GM18498 (cell line): ENCODE measurements around the gene USH1G.
"Not testable (repeated sequence)": the region's sequence is repeated elsewhere in the genome, so short reads cannot be mapped to it uniquely, and the experiment has no call there.

Experiments used
- ATAC-seq: cut with Tn5 transposase; IDR thresholded peaks from one replicate; pipeline ENCODE4 v1.9.1; 2021; ENCODE audit warnings: mild to moderate bottlenecking, moderate library complexity; ENCODE audit not compliant: unreplicated experiment

Gene USH1G

DNA sequence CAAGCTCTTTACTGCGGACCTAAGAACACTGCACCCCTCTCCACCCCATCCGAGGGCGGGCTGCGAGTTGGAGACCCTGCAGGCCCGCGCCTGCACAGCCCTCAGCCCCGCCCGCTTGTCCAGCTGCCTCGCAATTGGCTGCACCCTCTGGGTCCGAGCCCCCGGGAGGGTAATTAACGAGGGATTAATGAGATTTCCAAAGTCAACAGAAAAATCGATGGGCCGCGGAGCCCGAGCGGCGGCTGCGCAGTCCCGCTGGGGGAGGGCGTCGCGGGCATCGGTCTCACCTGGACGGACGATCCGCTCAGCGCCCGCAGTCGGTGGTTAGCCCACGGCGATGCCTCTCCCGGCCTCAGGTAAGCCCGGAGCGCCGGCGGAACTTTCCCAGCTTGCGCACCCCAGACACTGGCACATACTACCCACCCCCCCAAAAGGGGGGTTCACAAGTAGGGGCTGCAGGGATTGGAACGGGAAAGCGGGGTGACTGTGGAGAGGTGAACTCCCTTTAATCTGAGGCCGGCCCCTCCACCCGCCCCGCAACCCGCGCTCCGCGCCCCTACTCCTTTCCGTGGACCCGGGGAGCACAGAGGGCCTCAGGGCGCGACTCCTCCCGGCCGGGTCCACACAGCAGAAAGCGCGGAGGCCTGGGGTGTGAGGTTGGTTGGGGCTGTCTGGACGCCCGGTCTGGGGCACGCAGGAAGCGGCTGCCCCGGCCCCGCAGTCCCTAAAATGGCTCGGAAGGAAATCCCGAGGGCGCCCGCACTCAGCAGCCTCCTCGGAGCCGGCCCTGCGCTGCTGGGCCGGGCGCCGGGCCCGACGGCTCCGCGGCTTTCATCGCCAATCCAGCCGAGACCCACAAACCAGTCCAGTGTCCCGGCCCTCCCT is 12.8 kb upstream of the USH1G start, which contains the start of gene OTOP3:
Gene OTOP3 (plus strand): TSS at position 314 of the 885 bp plus-strand sequence. CDS start 24 bp downstream, at position 338.
- ATAC-seq, result no peak

DNA sequence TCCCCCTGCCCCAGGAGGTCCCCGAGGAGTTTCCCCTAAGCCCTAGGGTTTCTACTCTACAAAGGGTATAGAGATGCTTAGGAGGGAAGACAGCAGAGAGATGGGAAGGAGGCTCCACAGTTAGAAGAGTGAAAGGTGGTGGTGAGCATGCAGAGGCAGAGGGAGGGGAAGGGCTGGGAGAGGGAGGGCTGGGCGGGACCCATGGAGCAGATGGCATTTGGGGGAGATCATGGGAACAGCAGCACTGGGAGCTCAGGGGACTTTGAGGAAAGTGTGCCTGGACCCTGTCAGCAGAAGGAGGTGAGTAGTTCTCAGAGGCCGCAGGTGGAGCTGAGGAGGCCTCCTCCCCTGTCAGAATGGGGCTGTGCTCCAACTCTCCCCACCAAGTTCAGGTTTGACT is 12.0 kb upstream of the USH1G start:
- ATAC-seq, result no peak

DNA sequence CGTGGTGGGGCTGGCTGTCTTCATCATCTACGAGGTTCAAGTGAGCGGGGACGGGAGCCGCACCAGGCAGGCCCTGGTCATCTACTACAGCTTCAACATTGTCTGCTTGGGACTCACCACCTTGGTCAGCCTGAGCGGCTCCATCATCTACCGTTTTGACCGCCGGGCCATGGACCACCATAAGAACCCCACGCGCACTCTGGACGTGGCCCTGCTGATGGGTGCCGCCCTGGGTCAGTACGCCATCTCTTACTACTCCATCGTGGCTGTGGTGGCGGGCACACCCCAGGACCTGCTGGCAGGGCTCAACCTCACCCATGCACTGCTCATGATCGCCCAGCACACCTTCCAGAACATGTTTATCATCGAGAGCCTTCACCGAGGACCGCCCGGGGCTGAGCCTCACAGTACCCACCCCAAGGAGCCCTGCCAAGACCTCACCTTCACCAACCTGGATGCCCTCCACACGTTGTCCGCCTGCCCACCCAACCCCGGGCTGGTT is 7.5 kb upstream of the USH1G start:
- ATAC-seq, result no peak

DNA sequence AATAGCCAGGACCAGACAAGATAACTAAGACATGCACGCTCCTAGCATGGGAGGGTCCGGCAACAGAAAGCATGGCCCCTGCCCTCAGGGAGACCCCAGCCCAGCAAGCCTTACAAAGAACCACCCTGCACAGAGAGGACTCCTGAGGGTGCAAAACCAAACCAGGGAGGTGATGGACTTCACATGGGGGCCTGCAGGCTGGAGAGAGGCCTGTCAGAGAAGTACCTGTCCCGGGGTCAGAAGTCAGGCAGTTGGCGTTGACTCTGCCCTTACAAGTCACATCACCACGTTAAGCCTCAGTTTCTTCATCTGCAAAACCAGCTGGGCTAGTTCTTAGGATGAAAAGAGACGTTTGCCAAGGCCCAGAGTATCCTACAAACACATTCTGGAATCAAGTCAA is 5.7 kb upstream of the USH1G start:
- ATAC-seq, result no peak

DNA sequence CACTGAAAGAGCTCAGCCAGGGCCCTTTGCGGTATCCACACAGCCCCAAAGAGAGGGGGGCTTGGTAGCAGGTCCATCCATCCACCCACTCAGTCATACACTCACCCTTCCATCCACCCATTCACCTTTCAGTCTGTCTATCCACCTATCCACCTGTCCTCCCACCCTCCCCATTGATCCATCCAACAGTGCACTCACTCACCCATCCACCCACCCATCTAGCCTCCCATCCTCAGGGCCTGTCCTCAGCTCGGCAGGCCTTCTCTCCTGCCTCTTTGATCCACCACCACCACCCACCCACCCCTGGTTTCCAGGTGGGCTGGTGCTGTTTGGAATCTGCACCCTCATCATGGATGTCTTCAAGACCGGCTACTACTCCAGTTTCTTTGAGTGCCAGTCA is 2.2 kb upstream of the USH1G start:
- no peak for ATAC-seq

DNA sequence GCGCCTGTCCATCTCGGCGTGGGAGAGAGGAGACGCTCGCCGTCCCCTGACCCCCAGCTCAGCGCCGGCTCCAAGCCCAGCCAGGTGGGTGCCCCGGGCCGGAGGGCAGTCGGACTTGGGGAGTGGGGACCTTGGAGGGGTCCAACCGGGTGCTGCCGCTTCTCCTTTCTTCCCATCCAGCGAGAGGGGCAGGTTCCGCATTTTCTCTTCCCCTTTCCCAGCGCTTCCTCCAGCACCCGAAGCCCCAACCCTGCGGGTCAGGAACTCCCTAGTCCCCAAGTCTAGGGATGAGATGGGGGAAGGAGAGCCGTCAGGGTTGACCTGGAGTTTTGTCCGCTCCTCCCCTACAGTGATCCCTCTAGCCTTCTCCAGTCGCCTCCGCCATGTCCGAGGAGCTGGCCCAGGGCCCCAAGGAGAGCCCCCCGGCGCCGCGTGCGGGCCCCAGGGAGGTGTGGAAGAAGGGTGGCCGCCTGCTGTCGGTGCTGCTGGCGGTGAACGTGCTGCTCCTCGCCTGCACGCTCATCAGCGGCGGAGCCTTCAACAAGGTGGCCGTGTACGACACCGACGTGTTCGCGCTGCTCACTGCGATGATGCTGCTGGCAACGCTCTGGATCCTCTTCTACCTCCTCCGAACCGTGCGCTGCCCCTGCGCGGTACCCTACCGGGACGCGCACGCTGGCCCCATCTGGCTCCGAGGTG is 1.3 kb upstream of the USH1G start, which contains the start of gene OTOP2:
Gene OTOP2 (plus strand): TSS at position 24 of the 699 bp plus-strand sequence. CDS start 360 bp downstream, at position 384.
- no peak for ATAC-seq

DNA sequence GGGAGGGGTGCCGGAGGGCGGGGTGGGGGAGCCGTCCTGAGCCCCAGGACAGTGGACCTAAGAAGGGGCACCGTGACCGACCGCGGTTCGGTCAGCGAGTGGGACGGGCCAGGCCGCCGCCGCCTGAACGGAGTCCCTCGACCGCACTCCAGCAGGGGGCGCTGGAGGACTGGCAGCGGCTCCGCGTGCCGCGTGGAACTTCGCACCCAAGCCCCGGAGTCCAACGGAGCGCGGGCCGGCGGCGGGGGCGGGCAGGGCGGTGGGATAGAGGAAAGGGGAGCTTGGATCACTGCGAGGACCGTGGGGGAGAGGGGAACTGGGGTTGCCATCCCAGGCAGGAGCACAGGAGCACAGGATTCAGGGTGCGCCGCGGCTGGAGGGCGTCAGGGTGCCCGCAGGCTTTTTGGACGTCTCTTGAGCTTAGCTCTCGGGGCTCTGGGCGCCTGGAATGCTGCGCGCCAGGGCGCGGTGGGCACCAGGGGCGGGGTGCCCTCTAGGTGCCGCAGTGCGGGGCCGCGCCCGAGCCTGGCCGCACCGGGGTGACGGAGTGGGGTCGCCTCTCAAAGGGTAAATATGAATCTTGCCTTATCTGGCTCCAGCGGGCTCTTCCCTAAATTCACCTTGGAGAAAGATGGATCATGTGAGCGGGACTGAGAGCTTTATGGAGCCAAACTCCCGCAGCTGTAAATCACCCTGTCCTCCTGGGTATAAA is 639 bp upstream of the USH1G start:
- no peak for ATAC-seq

DNA sequence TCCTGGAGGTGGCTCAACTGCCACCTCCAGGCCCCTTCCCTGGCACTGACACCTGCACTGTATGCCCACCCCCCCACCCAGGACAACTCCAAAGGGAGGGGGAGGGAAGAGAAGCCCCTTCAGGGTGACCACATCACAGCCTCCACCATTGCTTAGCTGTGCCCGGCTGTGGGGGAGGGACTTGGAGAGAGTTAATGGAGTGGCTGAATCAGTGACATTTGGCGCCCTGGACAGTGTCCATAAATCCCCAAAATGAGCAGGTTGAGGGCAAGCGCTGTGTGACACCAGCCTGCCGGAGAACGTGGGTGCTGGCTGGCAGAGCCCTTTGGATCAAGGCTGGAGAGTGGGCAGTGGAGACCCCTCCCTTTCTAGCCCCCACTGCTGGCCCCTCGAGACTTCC is 883 bp downstream of the USH1G start:
- ATAC-seq, result no peak

DNA sequence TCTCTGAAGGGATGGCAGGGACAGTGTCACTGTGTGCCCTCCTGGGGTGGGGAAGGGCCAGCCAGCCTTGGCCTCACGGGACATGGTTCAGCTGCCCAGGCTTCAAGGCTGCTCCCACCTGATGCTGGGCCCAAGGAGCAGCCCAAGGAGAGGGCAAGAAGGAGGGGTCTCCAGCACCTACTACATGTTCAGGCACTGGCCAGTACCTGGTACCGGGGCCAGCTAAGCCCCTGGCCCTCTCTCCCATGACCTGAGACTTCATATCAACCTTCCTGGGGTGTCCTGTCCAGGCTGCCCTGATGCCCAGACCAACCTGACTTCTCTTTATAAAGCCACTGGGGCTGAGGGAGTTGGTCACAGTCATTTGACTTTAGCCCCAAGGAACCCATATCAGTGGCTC is 1.3 kb downstream of the USH1G start:
- no peak for ATAC-seq

DNA sequence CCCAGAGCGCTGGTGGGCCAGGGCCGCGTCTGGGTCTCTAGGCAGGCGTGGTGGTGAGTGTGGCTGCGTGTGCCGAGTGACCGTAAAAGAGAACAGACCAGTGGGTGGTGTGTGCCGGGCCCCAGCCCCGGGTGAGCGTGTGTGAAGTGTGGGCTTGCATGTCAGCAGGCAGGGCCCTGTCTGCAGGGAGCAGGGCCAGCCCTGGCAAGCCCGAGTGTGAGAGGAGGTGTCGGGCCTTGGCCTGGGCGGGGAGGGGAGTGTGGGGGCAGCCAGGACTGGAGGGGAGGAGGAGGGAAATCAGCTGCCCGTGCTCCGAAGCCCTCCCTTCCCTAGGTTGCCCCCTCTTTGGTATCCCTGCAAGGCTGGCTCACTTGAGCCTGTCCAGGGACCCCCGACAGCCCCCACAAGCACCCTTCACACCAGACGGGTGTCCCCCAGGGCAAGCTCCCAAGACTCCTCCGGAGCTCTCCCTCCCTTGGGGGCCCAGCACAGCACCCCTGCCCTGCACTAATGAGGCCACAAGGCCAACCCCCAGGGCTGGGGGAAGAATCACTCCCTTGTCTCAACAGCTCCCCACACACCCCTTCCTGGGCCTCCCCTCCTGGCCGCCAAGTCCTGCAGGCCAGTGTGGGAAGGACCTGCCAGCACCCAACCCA is 1.9 kb downstream of the USH1G start:
- ATAC-seq, result no peak

DNA sequence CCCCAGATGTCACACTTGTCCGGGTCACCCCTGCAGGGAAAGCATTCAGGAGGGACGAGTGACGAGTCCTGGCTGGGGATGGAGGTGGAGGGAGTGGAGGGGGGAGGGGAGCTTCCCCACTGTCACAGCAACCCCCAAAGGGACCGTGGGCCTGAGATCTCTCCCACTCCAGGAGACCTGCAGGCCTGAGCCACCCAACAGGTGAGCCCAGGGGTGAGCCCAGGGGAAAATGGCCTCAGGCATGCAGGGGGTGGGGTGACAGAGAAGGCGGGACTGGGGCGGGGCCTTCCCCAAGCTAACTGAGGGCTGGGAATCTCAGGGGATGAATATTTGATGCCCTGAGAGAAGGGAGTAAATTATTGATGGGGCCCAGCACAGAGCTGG is 2.4 kb downstream of the USH1G start:
- no peak for ATAC-seq

DNA sequence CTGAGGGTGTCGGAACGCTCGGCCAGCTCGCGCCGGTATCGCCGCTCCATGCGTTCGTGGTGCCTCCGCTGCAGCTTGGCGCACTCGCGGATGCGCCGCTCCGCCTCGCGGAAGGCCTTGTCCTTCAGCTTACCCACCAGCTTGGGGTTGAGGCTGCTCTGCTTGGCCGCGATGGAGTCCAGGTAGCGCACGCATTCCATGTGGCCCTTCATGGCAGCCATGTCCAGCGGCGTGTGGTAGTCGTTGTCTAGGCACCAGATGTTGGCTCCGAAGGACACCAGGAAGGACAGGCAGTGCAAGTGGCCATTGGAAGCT is 2.8 kb downstream of the USH1G start:
- no peak for ATAC-seq

DNA sequence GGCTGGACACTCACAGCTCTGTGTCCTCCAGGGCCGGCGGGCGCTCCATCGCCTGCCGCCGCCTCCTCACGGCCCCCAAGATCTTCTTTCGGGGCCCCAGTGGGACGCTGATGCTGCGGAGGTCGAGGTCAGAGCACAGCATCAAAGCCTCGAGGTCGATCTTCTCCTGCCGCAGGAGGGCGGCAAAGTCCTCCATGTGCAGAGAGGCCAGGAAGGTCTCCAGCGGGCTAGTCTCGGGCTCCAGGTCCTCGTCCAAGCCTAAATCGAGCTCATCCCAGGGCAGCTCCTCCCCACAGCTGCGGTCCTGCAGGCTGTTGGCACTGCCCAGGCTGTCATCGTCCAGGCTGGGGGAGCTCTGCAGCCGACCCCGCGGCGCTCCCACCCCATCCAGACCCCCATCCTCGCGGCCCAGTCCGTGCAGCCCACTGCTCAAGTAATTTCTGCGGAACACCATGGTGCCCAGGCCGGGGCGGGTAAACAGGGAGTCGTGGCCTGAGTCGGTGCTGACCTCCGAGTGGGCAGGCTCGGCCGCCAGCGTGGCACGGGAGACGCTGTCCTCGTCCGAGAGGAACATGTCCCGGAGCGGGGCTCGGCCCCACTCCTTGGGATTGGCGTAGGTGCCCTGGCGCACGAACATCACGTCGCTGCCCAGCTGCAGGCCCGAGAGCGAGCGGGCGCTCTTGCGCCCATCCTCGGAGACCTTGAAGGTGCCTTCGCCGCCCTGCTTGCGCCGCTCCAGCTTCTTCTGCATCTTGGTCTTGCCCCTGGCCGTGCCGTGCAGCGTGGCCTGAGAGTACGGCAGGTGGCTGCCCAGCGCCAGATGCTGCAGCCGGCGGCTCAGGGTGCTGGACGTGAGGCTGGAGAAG is 3.4 kb downstream of the USH1G start:
- ATAC-seq, result no peak

DNA sequence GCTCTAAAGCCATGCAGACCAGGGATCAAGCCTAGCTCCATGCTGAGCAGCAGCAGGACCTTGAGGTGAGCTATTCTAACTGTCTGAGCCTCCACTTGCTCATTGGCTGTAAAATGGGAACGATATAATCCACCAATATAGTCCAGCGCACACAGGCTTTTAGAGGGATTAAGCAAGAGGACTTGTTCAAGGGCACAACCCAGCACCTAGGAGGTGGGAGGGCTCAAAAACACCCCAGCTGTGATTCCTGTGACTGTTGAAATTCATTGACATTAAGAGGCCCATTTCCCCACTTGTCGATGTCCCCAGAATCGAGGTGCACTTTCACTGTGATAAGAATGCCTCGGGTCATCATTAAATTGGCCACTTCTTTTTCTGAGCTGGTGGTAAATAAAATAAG is 4.1 kb downstream of the USH1G start:
- no peak for ATAC-seq

DNA sequence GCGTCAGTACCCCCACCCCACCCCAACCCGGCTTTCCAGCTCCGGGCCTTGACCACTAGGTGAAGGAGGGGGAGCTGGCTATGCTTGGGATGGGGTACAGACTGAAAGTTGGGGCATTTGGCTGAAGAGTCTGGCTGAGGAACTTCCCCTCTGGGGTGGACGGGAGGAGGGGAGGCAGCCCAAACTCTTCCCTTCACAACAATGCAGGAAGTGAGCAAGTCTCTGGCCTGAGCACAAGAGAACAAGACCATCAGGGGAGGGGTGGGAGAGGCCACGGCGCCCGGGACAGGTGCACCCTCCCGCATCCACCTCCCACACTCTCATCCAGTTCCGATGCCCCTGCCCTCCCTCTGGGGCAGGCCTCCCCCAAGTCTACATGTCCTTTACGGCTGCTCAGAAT is 5.6 kb downstream of the USH1G start:
- ATAC-seq, result no peak

DNA sequence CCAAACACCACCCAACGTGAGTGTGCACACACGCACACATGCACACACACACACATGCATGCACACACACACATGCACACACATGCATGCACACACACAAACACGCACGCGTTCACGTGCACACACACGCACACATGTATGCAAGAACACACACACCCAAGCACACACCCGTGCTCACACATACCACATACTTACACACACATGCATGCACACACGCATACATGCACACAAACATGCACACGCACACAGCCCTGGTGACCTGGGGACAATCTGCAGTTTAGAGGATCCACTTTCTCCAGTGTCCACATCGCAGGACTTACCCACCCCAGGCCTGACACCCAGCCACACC is 6.2 kb downstream of the USH1G start:
- ATAC-seq, result no peak

DNA sequence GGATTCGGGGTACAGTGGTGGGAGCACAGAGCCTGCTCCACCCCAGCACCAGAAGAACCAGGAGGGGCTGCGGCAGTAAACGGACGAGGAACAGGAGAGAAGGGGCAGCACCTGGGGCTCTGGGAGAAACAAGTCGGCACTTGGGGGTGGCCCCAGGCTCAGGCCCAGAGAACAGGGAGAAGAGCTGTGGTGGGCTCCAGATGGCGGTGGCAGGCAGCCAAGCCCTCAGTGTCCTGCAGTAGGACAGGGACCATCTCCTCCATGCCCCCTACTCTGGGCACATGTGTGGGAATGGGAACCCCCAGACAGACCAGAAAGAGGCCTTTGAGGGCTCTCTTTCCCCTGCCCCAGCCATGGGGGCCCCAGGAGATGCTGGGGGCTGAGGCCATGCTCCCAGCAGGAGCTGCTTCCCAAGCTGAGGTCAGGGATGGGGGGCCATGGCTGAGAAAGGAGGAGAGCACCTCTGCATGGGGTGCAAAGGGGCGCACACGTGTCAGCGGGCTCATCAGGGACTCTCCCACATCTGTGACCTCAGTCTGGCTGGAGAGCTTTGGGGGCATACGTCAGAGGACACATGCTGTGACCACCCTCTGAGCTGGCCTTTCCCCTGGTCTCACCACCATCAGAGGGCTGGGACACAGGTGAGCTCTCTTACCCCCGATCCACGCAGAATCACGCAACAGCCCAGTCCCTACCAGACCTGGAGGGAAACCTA is 6.8 kb downstream of the USH1G start:
- no peak for ATAC-seq

DNA sequence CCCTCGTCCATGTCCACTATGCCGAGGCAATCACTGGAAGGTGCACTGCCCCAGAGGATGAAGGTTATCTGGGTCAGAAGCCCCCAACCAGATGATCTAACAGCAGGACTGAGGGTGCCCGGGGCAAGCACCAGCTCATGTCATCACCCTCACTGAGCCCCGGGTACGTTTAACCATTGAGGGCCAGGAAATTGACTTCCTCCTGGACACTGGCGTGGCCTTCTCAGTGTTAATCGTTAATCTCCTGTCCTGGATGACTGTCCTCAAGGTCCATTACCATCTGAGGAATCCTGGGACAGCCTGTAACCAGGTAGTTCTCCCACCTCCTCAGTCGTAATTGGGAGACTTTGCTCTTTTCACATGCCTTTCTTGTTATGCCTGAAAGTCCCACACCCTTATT is 11.6 kb downstream of the USH1G start:
- not testable (repeated sequence) for ATAC-seq

DNA sequence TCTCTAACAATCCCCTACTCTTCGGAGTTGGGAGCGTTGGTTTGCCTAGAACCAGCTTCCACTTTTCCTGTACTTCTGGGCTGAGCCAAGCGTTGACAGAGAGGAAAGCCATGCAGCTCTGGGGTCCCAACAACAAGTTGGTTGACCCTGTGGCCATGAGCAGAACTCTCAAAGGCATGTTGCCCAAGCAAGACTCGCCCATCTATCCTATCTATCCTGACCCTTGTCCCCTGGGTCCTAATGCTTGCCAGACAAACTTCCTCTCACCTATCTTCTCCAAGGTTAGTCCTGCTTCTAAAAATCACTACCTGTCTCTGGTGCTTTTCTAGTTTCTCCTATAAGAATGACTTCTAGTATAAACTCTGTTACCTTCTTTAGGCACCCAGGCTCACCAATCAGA is 14.0 kb downstream of the USH1G start:
- ATAC-seq, result not testable (repeated sequence)

DNA sequence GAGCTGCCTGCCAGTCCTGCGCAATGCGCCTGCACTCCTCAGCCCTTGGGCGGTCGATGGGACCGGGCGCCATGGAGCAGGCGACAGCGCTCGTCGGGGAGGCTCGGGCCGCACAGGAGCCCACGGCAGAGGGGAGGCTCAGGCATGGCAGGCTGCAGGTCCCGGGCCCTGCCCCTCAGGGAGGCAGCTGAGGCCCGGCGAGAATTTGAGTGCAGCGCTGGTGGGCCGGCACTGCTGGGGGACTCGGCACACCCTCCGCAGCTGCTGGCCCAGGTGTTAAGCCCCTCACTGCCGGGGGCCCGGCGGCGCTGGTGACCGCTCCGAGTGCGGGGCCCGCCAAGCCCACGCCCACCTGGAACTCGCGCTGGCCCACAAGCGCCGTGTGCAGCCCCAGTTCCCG is 16.0 kb downstream of the USH1G start:
- no peak for ATAC-seq
